ENCODE data around the gene CCDC15.

Gene CCDC15

DNA sequence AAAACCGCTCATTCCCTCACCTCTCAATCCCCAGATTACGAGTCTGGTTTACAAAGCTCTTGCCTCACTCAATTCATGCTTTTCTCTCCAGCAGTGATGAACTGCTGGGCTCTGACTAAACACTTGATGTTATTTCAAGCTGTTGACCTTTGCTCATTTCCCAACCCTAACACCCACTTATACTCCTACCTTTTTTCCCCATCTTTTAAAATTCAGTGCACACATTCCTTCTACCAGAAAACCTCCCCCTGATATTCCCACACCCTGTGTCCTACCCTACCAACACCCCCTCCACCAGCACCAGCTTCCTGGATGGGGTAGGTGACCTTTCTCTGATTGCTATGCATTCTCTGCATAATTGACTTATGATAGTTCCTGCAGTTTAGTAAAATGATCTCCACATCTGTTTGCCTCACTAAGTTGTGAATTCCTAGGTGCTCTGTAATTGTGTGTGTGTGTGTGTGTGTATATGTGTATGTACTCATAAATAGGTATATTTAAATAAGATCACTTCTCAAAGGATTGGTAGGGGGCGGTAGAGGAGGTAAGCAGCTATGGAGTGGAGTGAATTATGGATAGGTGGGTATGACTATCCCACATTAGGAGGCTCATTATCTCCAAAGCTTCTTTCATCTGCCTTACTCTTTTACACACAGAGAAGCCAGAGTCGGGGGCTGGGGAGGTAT lies 19.0 kb upstream of the CCDC15 start:
- Histone ChIP-seq H3K4me1 (ENCODE audit: insufficient read depth, low read length) (no peaks in the 10 kb centered on the region), H3K27ac (ENCODE audit: low read length) (no peak overlapping the region), H3K27me3 (ENCODE audit: insufficient read depth, low read length, poor library complexity) (peaks cover 20% of the 10 kb centered on the region), H3K4me2 (ENCODE audit: insufficient read depth, low read length) (no peak overlapping the region), H3K79me2 (ENCODE audit: insufficient read depth, low read length) (no peaks in the 10 kb centered on the region), H3K9ac (ENCODE audit: low read depth, low read length) (no peak overlapping the region), H3K36me3 (ENCODE audit: insufficient read depth, low read length) (no peaks in the 10 kb centered on the region), H2AFZ (ENCODE audit: low read depth, low read length) (no peak overlapping the region), H3K9me3 (ENCODE audit: insufficient read depth, low read length, severe bottlenecking) (no peaks in the 10 kb centered on the region), H4K20me1 (ENCODE audit: insufficient read depth, low read length) (no peaks in the 10 kb centered on the region), H3K4me3 (ENCODE audit: low read depth in 1 of 2, low read length in 2 of 2) (no peak overlapping the region)
- no peak for ATAC-seq (ENCODE audit: insufficient read depth, low read depth)
- no peak for TF ChIP-seq EZH2 (IDR thresholded peaks at IDR 0.05; ENCODE audit: borderline replicate concordance, low read depth, low read length, severe bottlenecking)
- TF ChIP-seq, protein P1, sequence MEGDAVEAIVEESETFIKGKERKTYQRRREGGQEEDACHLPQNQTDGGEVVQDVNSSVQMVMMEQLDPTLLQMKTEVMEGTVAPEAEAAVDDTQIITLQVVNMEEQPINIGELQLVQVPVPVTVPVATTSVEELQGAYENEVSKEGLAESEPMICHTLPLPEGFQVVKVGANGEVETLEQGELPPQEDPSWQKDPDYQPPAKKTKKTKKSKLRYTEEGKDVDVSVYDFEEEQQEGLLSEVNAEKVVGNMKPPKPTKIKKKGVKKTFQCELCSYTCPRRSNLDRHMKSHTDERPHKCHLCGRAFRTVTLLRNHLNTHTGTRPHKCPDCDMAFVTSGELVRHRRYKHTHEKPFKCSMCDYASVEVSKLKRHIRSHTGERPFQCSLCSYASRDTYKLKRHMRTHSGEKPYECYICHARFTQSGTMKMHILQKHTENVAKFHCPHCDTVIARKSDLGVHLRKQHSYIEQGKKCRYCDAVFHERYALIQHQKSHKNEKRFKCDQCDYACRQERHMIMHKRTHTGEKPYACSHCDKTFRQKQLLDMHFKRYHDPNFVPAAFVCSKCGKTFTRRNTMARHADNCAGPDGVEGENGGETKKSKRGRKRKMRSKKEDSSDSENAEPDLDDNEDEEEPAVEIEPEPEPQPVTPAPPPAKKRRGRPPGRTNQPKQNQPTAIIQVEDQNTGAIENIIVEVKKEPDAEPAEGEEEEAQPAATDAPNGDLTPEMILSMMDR (IDR thresholded peaks at IDR 0.05; ENCODE audit: borderline replicate concordance, extremely low read depth, low read length, poor library complexity, severe bottlenecking) = no peak
- DNase-seq = no peak

DNA sequence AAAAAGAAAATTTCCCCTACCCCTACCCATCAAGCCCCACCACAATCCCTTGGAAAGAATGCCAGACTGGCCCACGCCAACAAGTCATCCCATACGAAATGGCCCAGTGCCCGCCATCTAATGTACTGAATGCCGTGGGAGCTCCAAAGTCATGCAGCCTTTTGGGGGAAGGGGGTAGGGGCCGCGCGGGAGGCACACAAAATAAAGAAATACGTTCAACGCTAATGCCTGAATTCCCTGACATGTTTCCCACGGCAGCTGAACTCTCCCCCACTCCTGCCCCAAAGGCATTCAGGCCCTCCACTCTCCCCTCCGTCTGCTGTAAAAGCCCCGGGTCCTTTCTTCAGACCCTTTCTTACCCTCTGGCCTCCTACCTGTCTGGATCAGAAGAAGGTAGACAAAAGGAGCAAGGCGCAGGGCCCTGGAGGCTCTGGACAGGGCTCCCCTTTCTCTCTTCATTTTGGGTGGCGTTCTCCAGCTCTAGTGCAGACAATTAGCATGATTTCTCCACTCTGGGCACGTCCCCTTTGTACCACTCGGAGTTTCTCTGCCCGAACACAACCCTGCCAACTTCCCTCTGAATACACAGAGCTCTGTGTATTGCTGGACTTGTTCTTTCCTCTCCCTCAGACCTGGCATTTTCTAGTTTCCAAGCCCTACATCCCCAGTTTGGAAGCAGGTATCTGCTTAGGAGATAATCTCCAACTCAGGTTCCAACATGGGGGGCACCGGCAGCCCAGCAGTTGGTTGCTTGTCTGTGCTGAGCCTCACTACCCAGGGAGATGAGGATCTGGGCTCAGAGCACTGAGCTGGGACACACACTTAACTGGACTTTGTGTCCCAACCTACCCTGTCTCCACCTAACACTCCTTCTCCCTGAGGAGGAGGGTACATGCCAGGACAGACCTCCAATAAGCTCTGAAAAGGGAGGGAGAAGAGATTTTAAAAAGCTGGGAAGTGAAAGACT lies 18.2 kb upstream of the CCDC15 start, which contains the start of gene HEPACAM:
TSS of gene HEPACAM (minus strand) at position 500 of the 967 bp plus-strand sequence. CDS start at position 459, 41 bp downstream.
- Histone ChIP-seq H4K20me1 (ENCODE audit: insufficient read depth, low read length) (no peaks in the 10 kb centered on the region), H3K4me2 (ENCODE audit: insufficient read depth, low read length) (no peak within 1 kb of the TSS), H3K4me1 (ENCODE audit: insufficient read depth, low read length) (no peaks in the 10 kb centered on the region), H3K79me2 (ENCODE audit: insufficient read depth, low read length) (no peaks in the 10 kb centered on the region), H2AFZ (ENCODE audit: low read depth, low read length) (no peak within 1 kb of the TSS), H3K9me3 (ENCODE audit: insufficient read depth, low read length, severe bottlenecking) (no peaks in the 10 kb centered on the region), H3K9ac (ENCODE audit: low read depth, low read length) (no peak within 1 kb of the TSS), H3K27me3 (ENCODE audit: insufficient read depth, low read length, poor library complexity) (peaks cover 20% of the 10 kb centered on the region), H3K36me3 (ENCODE audit: insufficient read depth, low read length) (no peaks in the 10 kb centered on the region), H3K27ac (ENCODE audit: low read length) (no peak within 1 kb of the TSS), H3K4me3 (ENCODE audit: low read depth in 1 of 2, low read length in 2 of 2) (no peak within 1 kb of the TSS)
- ATAC-seq (ENCODE audit: insufficient read depth, low read depth) (no peak), DNase-seq (no peak)
- TF ChIP-seq, protein P1 (IDR thresholded peaks at IDR 0.05; ENCODE audit: borderline replicate concordance, extremely low read depth, low read length, poor library complexity, severe bottlenecking) = no peak
- TF ChIP-seq EZH2 (IDR thresholded peaks at IDR 0.05; ENCODE audit: borderline replicate concordance, low read depth, low read length, severe bottlenecking) = no peak

DNA sequence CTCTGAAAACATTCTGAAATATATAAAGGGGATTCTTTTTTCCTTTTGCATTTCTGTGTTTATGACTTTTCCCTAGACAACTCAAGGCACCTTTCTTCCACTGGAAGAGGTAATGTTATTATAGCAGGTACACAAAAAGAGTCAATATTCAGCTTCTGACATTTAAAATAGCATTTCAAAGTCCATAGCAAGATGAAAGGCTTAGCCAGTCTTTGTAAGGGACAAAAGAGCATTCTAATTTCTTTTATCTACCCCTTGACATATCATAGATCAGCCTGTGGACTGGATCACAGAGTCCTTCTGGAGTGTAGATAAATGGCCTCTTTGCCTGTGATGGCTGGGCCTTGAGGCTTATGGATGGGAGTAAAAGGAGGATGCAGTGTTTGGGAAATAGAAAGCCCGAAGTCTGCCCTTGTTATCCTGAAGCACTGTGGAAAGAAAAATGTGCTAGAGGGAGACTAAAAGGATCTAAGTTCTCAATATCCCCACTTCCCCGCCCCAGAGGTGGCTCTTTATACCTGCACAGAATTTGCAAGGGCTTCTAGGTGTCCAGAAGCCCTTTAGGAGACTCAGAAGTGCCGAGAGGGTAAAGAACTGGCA lies 16.6 kb upstream of the CCDC15 start:
- Histone ChIP-seq H3K36me3 (ENCODE audit: insufficient read depth, low read length) (no peaks in the 10 kb centered on the region), H3K27me3 (ENCODE audit: insufficient read depth, low read length, poor library complexity) (peaks cover 20% of the 10 kb centered on the region), H3K4me2 (ENCODE audit: insufficient read depth, low read length) (no peak overlapping the region), H3K79me2 (ENCODE audit: insufficient read depth, low read length) (no peaks in the 10 kb centered on the region), H3K4me3 (ENCODE audit: low read depth in 1 of 2, low read length in 2 of 2) (no peak overlapping the region), H3K9me3 (ENCODE audit: insufficient read depth, low read length, severe bottlenecking) (no peaks in the 10 kb centered on the region), H3K4me1 (ENCODE audit: insufficient read depth, low read length) (no peaks in the 10 kb centered on the region), H3K27ac (ENCODE audit: low read length) (no peak overlapping the region), H3K9ac (ENCODE audit: low read depth, low read length) (no peak overlapping the region), H2AFZ (ENCODE audit: low read depth, low read length) (no peak overlapping the region), H4K20me1 (ENCODE audit: insufficient read depth, low read length) (no peaks in the 10 kb centered on the region)
- DNase-seq (no peak), ATAC-seq (ENCODE audit: insufficient read depth, low read depth) (no peak)
- no peak for TF ChIP-seq EZH2 (IDR thresholded peaks at IDR 0.05; ENCODE audit: borderline replicate concordance, low read depth, low read length, severe bottlenecking)
- TF ChIP-seq, protein P1 (IDR thresholded peaks at IDR 0.05; ENCODE audit: borderline replicate concordance, extremely low read depth, low read length, poor library complexity, severe bottlenecking) = no peak
